ENCODE data around the gene ADGRD2. TPM values are rescaled to one million over a fixed set of nuclear protein-coding genes. Genes with fewer than 3 reads are reported as not detected.

ADGRD2 gene
- total and polyA plus RNA-seq, 10 donors: 0.15 to 0.50 (median 0.25) TPM; not detected in 5

DNA sequence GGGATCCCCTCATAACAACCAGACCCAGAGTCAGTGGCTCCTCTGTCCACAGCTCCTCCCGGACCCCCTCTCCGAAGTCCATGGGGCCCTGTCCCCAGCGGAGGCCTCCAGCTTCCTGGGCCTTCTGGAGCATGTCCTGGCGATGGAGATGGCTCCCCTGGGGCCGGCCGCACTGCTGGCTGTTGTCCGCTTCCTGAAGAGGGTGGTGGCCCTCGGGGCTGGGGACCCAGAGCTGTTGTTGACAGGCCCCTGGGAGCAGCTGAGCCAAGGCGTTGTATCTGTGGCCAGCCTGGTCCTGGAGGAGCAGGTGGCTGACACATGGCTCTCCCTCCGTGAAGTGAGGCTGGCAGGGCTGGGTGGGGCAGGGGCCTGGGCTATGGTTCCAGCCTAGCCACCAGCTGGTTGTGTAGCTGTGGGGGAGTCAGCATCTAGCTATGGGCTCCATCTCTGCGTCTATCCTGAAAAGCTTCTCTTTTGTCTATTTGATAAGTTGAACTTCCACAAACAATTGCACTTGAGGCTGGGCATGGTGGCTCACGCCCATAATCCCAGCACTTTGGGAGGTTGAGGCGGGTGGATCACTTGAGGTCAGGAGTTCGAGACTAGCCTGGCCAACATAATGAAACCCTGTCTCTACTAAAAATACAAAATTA is 4.7 kb downstream of the ADGRD2 start:
- peak; percentile 57 for DNase-seq
- TF ChIP-seq POLR2AphosphoS5 (IDR thresholded peaks at IDR 0.05) (no peak), POLR2A (IDR thresholded peaks at IDR 0.05) (no peak)
- TF ChIP-seq, protein P1, sequence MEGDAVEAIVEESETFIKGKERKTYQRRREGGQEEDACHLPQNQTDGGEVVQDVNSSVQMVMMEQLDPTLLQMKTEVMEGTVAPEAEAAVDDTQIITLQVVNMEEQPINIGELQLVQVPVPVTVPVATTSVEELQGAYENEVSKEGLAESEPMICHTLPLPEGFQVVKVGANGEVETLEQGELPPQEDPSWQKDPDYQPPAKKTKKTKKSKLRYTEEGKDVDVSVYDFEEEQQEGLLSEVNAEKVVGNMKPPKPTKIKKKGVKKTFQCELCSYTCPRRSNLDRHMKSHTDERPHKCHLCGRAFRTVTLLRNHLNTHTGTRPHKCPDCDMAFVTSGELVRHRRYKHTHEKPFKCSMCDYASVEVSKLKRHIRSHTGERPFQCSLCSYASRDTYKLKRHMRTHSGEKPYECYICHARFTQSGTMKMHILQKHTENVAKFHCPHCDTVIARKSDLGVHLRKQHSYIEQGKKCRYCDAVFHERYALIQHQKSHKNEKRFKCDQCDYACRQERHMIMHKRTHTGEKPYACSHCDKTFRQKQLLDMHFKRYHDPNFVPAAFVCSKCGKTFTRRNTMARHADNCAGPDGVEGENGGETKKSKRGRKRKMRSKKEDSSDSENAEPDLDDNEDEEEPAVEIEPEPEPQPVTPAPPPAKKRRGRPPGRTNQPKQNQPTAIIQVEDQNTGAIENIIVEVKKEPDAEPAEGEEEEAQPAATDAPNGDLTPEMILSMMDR (IDR thresholded peaks at IDR 0.05 in 8 of 11, conservative IDR thresholded peaks at IDR 0.05 in 3 of 11): no peak
- intact Hi-C loops (cut with DNase I; ENCODE audit: low total_unique reads): no loop called here
- Histone ChIP-seq H3K9me3 (no peaks in the 10 kb centered on the region), H3K36me3 (no peaks in the 10 kb centered on the region), H3K27ac (no peak overlapping the region), H3K4me3 (no peak overlapping the region), H3K27me3 (replicated peaks in 1 of 7) (peaks cover 0 to 53% (median 43%) of the 10 kb centered on the region in 7 donors), H3K4me1 (peaks cover 0 to 32% (median 18%) of the 10 kb centered on the region in 6 donors)
- WGBS, 5 donors: 86 to 98% (median 91%) methylated on average over 12 to 14 of the region's 14 CpGs

DNA sequence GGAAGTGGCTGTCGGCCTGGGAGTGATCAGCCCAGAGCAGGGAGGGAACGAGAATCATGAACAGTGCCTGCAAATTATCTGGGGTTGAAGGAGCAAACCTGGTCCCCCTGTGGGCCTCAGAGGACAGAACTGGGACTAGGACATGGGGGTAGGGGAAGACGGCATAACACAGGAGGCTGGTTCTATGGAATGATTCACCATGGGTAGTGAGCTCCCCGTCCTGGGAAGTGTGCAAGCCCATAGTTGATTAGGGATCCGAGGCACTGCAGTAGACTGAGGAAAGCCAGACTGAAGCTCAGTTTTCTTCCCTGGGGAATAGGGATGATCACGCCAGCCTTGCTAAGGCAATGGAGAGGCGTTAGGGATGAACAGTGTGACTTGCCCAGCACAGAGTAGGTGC is 5.6 kb downstream of the ADGRD2 start:
- peak; percentile 23 for DNase-seq
- H3K27ac ChIP-seq: no peak overlapping the region
- no peak overlapping the region for H3K4me3 ChIP-seq
- intact Hi-C loops (cut with DNase I; ENCODE audit: low total_unique reads): no loop called here
- H3K9me3 ChIP-seq: peaks cover 0 to 6% (median 0%) of the 10 kb centered on the region in 8 donors
- no peak for TF ChIP-seq POLR2AphosphoS5 (IDR thresholded peaks at IDR 0.05)
- TF ChIP-seq, protein P1 (IDR thresholded peaks at IDR 0.05 in 8 of 11, conservative IDR thresholded peaks at IDR 0.05 in 3 of 11): no peak
- TF ChIP-seq POLR2A (IDR thresholded peaks at IDR 0.05): no peak
- H3K36me3 ChIP-seq: no peaks in the 10 kb centered on the region
- H3K27me3 ChIP-seq (replicated peaks in 1 of 7): peaks cover 0 to 44% (median 34%) of the 10 kb centered on the region in 7 donors
- 76 to 91% (median 87%) methylated on average over 7 of the region's 7 CpGs for WGBS, 5 donors
- peaks cover 0 to 23% (median 10%) of the 10 kb centered on the region in 6 donors for H3K4me1 ChIP-seq

DNA sequence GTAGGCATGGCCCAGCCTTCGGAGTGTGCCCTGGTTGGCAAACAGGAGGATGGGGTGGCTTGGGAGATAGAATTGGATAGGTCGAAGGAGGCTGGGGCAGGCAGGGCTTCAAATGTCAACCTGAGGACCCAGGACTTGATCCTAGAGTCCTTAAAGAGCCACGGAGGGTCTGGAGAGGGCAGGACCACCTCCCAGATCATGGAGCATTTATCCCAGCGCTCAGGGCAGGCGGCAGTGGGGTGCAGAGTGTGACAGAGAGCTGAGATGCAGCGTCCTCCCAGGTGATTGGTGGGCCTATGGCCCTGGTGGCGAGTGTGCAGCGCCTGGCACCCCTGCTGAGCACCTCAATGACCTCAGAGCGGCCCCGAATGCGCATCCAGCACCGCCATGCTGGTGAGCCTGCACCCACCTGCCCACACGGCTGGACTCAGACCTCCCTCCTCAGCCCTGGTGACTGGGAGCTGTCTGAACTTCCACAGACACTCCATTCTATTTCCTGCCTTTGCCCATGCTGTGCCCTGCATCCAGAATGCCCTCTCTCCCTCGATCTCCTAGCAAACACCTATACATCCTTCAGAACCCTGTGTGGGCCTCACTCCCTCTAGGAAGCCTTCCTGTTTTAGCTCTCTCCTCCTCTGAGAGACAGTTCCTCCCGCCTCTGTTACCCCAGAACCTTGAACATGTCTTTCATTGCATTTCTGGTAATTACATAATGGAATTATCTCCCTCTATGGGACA is 6.3 kb downstream of the ADGRD2 start:
- H3K27me3 ChIP-seq (replicated peaks in 1 of 7): peaks cover 0 to 37% (median 27%) of the 10 kb centered on the region in 7 donors
- peaks cover 0 to 7% (median 0%) of the 10 kb centered on the region in 8 donors for H3K9me3 ChIP-seq
- H3K4me1 ChIP-seq: peaks cover 0 to 18% (median 6%) of the 10 kb centered on the region in 6 donors
- H3K36me3 ChIP-seq: no peaks in the 10 kb centered on the region
- H3K4me3 ChIP-seq: no peak overlapping the region
- 73 to 84% (median 78%) methylated on average over 12 to 15 of the region's 15 CpGs for WGBS, 5 donors
- H3K27ac ChIP-seq: no peak overlapping the region
- intact Hi-C loops (cut with DNase I; ENCODE audit: low total_unique reads): no loop called here
- TF ChIP-seq, protein P1 (IDR thresholded peaks at IDR 0.05 in 8 of 11, conservative IDR thresholded peaks at IDR 0.05 in 3 of 11): no peak
- TF ChIP-seq POLR2AphosphoS5 (IDR thresholded peaks at IDR 0.05) (no peak), POLR2A (IDR thresholded peaks at IDR 0.05) (no peak)
- peak; percentile 61 for DNase-seq
